Right cardiac atrium (tissue), 5 donors: ENCODE measurements around the gene SLC39A11. TPM values are rescaled to one million over a fixed set of nuclear protein-coding genes. Genes with fewer than 3 reads are reported as not detected.
"Not testable (repeated sequence)": the region's sequence is repeated elsewhere in the genome, so short reads cannot be mapped to it uniquely, and the experiment has no call there.

Source experiments
- ATAC-seq, 2 donors: fragments of 200-7000 bp; cut with Tn5 transposase; one replicate each; pipeline versions ENCODE4 v1.8.0 to v1.9.1; 2020; ENCODE audit warnings: moderate library complexity in 2 of 2, mild to moderate bottlenecking in 1 of 2
- DNase-seq, 3 donors: peaks; one replicate each; pipeline ENCODE4 v3.0.0-alpha.2; 2020
- H3K27ac ChIP-seq: one replicate; pipeline ENCODE4 v1.5.1; 2013; ENCODE audit warnings: mild to moderate bottlenecking, low read length, control low read depth, moderate library complexity
- H3K27me3 ChIP-seq: one replicate; pipeline ENCODE4 v1.6.1; 2013; ENCODE audit not compliant: control insufficient read depth, insufficient read depth
- H3K4me1 ChIP-seq: one replicate; pipeline ENCODE4 v1.6.1; 2013; ENCODE audit warnings: low read length; ENCODE audit not compliant: control insufficient read depth, insufficient read depth
- H3K4me3 ChIP-seq: one replicate; pipeline ENCODE4 v1.5.1; 2013; ENCODE audit warnings: low read length, control low read depth
- H3K9me3 ChIP-seq: one replicate; pipeline ENCODE4 v1.6.1; 2013; ENCODE audit warnings: low read length; ENCODE audit not compliant: control insufficient read depth
- WGBS: extraction: QIAGEN DNeasy Blood & Tissue Kit; methylation state at CpG from one replicate; pipeline ENCODE4 v1.1.7; 2013; 5-methylcytosine and 5-hydroxymethylcytosine counted together
- intact Hi-C, 4 donors: fragments of 100-400 bp; cut with DNase I; formaldehyde crosslinking; loops; one replicate each; pipeline versions ENCODE4 v1.11.0 to v1.14.0; 2022 to 2023
- polyA plus RNA-seq: library from polyadenylated mRNA; stranded (reverse); fragments of 200-250 nt; gene quantifications from one replicate; pipeline ENCODE4 v1.2.3, GENCODE V29; 2013
- total RNA-seq, 4 donors: library from RNA; stranded (reverse); fragmentation: NEBNext Ultra II Directional; extraction: Animal tissue kit (Norgen Biotek cat#: 25700); gene quantifications; one replicate each; pipeline ENCODE4 v1.2.1, GENCODE V29; 2021
- donor health status: healthy with polysubstance abuse.
- donor health status: DM: no; HTN: yes; CAD: no.
- donor health status: DM: no; HTN: no; CAD: no.
- donor health status: DM: no; HTN: yes; CAD: no; lungs with severe emphysema.
- donor health status: DM: yes; HTN: yes; CAD: no.

Gene SLC39A11
- total and polyA plus RNA-seq, 5 donors, result 3.2 to 12.6 (median 9.9) TPM

- Histone ChIP-seq H3K27ac (no peak overlapping the region), H3K27me3 (no peaks in the 10 kb centered on the region), H3K4me1 (peaks cover 2% of the 10 kb centered on the region), H3K4me3 (no peak overlapping the region), H3K9me3 (no peaks in the 10 kb centered on the region)
- intact Hi-C loops, result no loop called here
- DNase-seq (no peak), ATAC-seq (no peak)
- WGBS, result 75% methylated on average over 8 of the region's 8 CpGs
These were observed 21.2 kb downstream of the SLC39A11 start for GRCh38 chr17:73071066-73071999.

DNA sequence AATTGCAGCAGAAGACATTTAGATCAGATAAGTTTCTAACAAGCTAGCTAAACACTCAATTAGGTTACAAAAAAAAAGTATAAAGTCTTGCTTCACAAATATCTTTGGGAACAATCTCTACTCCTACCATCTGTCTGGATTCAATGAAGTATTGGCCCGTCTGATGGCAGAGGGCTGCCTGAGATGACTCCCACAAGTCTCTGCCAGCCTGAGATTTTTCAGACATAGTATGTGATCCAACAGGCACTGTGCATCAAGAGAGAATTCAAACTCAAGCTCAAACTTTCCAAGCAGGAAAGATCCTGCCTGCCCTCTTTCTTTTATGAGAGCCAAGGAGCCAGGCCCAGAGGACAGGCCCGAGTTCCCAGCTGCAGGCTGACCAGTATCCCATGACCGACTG is 22.6 kb downstream of the SLC39A11 start:
- intact Hi-C loops, result no loop called here
- peaks cover 2% of the 10 kb centered on the region for H3K4me1 ChIP-seq
- H3K27me3 ChIP-seq, result no peaks in the 10 kb centered on the region
- no peak for DNase-seq
- no peak for ATAC-seq
- no peak overlapping the region for H3K4me3 ChIP-seq
- no peaks in the 10 kb centered on the region for H3K9me3 ChIP-seq
- 85% methylated on average over 3 of the region's 3 CpGs for WGBS
- no peak overlapping the region for H3K27ac ChIP-seq

DNA sequence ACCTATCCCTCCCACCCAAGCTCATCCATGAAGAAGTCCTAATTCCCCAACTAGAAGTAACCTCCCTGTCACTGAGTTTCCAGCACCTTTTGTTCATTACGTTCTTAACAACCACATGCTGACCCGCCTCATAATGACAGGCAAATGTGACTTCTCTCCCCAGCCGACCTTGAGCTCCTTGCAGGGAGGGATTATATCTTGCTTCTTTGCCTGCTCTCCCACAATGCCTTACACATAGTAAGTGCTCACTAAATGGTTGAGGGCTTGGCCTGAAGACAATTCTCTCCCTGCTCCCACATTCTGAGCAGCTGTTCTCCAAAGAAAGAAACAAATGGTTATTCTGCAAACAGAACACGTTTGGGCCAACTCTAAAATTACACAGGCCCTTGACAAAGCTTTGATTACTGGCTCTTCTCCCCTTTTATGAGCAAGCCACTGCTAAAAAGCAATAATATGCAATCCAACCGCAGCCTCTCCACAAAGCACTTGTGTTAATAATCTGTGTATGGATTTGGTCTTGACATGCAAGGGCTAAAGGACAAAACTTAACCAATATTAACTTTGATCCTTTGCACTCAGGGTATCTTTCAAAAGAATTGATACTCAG is 23.2 kb downstream of the SLC39A11 start:
- H3K9me3 ChIP-seq, result no peaks in the 10 kb centered on the region
- WGBS, result 79% methylated on average over 5 of the region's 5 CpGs
- no peak for ATAC-seq
- intact Hi-C loops, result no loop called here
- no peak overlapping the region for H3K27ac ChIP-seq
- no peaks in the 10 kb centered on the region for H3K27me3 ChIP-seq
- no peak overlapping the region for H3K4me3 ChIP-seq
- peaks cover 2% of the 10 kb centered on the region for H3K4me1 ChIP-seq
- DNase-seq, result no peak

GRCh38 chr17:73068322-73069153 is 23.9 kb downstream of the SLC39A11 start:
- ATAC-seq, result peak; percentile 17 to 25
- DNase-seq, result no peak
- no peak overlapping the region for H3K4me3 ChIP-seq
- 74% methylated on average over 9 of the region's 9 CpGs for WGBS
- H3K27me3 ChIP-seq, result no peaks in the 10 kb centered on the region
- no peak overlapping the region for H3K27ac ChIP-seq
- H3K4me1 ChIP-seq, result peaks cover 2% of the 10 kb centered on the region
- intact Hi-C loops, result no loop called here
- no peaks in the 10 kb centered on the region for H3K9me3 ChIP-seq

GRCh38 chr17:73067699-73068098 is 24.8 kb downstream of the SLC39A11 start:
- H3K27ac ChIP-seq, H3K9me3 ChIP-seq, H3K4me1 ChIP-seq, DNase-seq, H3K27me3 ChIP-seq, H3K4me3 ChIP-seq, intact Hi-C loops: not testable (repeated sequence)
- peak; percentile 46 to 71 for ATAC-seq
- WGBS, result 70% methylated on average over 2 of the region's 2 CpGs

DNA sequence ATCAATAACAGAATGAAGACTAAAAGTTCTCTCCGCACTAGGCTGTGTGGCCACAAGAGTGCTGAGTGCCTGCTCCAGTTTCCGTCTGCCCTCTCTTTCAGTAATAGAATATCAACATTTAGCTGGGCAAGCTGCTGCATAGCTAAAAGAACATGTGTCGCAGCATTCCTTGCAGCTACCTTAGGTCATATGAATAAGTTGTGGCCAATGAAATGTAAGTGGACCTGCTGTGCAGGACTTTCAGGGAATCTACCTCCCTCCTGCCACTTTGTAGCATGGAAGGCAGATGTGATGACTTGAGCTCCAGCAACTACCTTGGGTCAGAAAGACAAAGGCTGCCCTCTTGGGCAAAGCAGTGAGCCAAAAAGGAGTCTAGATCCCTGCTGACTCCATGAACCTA is 25.4 kb downstream of the SLC39A11 start:
- no peaks in the 10 kb centered on the region for H3K27me3 ChIP-seq
- H3K9me3 ChIP-seq, result no peaks in the 10 kb centered on the region
- ATAC-seq (no peak), DNase-seq (no peak)
- WGBS, result 98% methylated on average over 3 of the region's 3 CpGs
- no peak overlapping the region for H3K4me3 ChIP-seq
- H3K27ac ChIP-seq, result no peak overlapping the region
- H3K4me1 ChIP-seq, result peaks cover 2% of the 10 kb centered on the region
- intact Hi-C loops, result no loop called here

GRCh38 chr17:73066148-73066884 is 26.2 kb downstream of the SLC39A11 start:
- 100% methylated on average over 2 of the region's 2 CpGs for WGBS
- H3K27ac ChIP-seq, result no peak overlapping the region
- H3K4me3 ChIP-seq, result no peak overlapping the region
- H3K4me1 ChIP-seq, result peaks cover 2% of the 10 kb centered on the region
- no peaks in the 10 kb centered on the region for H3K9me3 ChIP-seq
- intact Hi-C loops, result no loop called here
- ATAC-seq (no peak), DNase-seq (no peak)
- H3K27me3 ChIP-seq, result no peaks in the 10 kb centered on the region

DNA sequence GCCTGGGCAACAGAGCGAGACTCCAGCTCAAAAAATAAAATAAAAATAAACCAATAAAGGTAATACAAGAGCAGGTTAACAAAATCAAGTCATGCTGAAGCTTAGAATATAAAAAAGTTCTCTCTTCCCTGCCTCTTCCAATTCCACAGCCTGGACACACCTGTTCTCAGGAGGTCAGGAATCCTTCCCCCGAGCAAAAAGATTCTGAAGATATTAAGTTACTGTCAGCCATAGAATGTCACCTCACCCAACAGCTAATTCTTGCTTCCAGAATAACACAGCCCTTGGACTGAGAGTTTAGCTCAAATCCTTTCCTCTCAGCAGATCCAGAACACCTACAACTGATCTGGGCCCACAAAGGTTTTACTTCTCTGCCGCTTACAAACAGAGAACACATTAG is 27.1 kb downstream of the SLC39A11 start:
- 94% methylated on average over 3 of the region's 3 CpGs for WGBS
- no peak overlapping the region for H3K4me3 ChIP-seq
- intact Hi-C loops, result no loop called here
- H3K27ac ChIP-seq, result no peak overlapping the region
- DNase-seq (no peak), ATAC-seq (no peak)
- no peaks in the 10 kb centered on the region for H3K9me3 ChIP-seq
- peaks cover 2% of the 10 kb centered on the region for H3K4me1 ChIP-seq
- H3K27me3 ChIP-seq, result no peaks in the 10 kb centered on the region

- intact Hi-C loops, result no loop called here
- 73% methylated on average over 6 of the region's 6 CpGs for WGBS
- Histone ChIP-seq H3K4me1 (peaks cover 2% of the 10 kb centered on the region), H3K9me3 (no peaks in the 10 kb centered on the region), H3K27ac (peak overlapping the region; percentile 48), H3K4me3 (no peak overlapping the region), H3K27me3 (no peaks in the 10 kb centered on the region)
- ATAC-seq, result peak in 1 of 2 donors; percentile 69
- peak in 2 of 3 donors; percentile 51 to 55 for DNase-seq
These were observed 28.2 kb downstream of the SLC39A11 start for GRCh38 chr17:73064084-73064938.

DNA sequence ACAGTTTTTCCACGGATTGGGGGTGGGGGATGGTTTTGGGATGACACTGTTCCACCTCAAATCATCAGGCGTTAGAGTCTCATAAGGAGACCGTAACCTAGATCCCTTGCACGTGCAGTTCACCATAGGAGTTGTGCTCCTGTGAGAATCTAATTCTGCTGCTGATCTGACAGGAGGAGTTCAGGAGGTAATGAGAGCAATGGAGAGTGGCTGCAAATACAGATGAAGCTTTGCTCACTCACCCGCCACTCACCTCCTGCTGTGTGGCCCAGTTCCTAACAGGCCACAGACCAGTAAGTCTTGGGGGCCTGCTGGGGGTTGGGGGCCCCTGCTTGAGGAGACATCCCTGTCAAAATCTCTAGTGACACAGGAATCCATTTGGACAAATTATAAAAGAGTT is 29.8 kb downstream of the SLC39A11 start:
- no peak for ATAC-seq
- H3K4me1 ChIP-seq, result no peaks in the 10 kb centered on the region
- 88% methylated on average over 5 of the region's 5 CpGs for WGBS

More for the DNA sequence above, 29.8 kb downstream of the SLC39A11 start:
- H3K27ac ChIP-seq, result no peak overlapping the region
- no peaks in the 10 kb centered on the region for H3K9me3 ChIP-seq
- no peak for DNase-seq
- intact Hi-C loops, result no loop called here
- no peaks in the 10 kb centered on the region for H3K27me3 ChIP-seq
- H3K4me3 ChIP-seq, result no peak overlapping the region
